ENCODE data around the gene ICOS.
"Not testable (repeated sequence)": the region's sequence is repeated elsewhere in the genome, so short reads cannot be mapped to it uniquely, and the experiment has no call there.

The ICOS gene

DNA sequence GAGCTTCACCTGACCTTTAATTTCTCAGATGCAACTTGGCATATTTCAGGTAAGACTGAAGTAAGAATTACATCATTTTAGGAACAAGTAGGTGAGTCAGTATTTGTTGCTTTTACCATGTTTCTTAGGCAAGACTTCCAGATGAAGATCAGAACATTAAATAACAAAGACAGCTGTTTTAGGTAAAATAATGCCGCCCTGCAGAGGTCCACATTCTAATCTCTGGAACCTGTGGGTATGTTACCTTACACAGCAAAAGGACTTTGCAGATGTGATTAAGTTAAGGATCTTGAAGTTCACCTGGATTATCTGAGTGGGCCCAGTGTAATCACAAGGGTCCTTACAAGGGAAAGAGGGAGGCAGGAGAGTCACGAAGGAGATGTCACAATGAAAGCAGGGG is 39.3 kb downstream of the ICOS start:
- no peak for DNase-seq (ENCODE audit: low read depth)

DNA sequence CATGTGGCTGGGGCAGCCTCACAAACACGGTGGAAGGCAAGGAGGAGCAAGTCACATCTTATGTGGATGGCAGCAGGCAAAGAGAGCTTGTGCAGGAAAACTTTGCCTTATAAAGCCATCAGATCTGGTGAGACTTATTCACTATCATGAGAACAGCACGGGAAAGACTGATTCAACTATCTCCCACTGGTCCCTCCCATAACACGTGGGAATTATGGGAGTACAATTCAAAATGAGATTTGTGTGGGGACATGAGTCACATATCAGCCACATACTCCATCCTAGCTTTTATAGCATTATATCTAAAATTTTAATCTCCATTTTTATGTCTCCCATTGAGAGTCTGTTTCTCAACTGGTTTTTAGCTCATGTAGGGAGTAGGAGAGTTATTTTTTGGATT is 45.7 kb downstream of the ICOS start:
- DNase-seq (ENCODE audit: low read depth) = no peak

DNA sequence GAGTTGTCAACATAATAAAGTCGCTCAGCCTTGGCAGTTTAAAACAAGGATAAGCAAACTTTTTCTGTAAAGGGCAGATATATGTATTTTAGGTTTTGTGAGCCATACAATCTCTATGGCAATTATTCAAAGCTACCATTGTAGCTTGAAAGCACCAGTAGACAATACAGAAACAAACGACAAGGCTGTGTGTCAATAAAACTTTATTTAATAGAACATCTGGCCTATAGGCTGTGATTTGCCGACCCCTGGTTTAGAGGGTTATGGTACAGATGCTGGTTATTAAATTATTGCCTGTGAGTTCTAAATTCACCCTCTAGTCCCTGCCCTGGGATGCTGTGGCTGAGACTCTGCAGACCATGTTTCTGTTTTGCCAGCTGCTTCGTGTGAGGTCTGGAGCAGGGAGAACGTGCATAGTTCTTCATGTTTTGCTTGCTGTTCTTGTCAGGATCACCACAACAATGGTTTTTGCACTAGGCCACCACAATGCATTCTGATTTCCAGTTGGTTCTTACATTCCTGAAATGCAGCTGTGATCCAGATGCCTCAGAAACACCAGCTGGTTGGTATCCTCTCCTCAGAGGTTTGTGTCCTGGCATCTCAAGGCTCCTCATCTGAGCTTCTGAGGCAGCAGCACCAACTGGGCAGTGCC is 46.6 kb downstream of the ICOS start:
- no peak for DNase-seq (ENCODE audit: low read depth)

DNA sequence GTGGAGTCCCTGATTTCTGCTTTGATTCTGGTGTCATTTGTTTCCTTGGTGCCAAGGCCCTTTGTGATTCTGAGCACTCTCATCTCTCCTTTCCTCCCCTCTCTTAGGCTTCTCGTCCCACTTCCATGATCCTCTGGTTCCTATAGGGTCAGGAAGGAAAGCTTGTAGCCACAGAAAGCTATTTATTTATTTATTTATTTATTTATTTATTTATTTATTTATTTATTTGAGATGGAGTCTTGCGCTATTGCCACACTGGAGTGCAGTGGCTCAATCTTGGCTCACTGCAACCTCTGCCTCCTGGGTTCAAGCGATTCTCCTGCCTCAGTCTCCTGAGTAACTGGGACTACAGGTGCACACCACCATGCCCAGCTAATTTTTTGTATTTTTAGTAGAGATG is 49.4 kb downstream of the ICOS start:
- DNase-seq (ENCODE audit: low read depth) = not testable (repeated sequence)

DNA sequence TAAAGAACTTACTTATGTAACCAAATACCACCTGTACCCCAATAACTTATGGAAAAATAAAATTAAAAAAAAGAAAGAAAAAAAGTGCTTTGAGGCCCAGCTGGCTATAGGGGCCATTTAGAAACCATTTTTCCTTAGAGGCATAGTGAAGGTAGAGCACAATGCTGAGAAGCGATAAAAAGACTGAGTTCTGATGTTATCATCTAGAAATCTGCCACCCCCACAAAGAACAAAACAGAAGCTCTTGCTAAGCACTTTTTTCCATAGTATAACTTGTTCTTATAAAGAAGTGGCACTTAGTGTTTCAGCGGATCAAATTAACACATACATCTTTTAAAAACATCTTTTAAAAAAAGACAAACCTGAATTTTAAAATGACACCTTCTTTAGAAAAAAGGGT is 51.4 kb downstream of the ICOS start:
- no peak for DNase-seq (ENCODE audit: low read depth)

DNA sequence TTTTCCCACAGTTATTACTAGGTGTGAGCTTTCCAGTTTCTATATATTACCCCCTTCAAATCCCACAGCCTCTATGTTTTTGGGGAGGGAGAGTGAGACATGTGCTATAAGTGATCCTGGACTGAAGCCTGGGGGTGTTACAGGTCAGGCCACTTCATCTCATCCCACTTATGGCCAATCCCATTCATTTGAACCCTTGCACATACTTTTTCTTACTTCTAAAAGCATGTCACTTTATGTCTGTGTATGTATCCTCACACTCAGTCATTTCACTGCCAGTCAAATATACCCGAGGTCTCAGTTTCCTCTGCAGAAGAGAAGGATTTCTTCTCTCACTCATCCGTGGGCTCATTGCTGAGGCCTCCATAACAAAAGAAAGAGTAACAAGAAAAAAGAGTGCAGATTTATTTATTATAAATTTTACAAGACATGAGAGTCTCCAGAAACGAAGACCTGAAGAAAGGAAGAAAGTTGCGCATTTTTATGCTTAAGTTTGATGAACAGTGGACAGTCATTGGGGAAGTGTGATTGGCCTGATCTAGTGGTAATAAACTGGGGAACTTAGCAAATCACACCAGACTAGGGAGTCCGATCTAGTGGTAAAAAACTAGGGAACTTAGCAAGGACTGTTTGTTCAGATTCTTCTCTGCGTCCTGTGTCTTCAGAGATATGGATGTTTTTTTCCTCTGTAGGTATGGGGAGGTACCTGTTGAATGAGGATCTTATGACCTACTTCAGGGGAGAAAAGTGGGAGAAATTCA is 52.1 kb downstream of the ICOS start:
- no peak for DNase-seq (ENCODE audit: low read depth)

DNA sequence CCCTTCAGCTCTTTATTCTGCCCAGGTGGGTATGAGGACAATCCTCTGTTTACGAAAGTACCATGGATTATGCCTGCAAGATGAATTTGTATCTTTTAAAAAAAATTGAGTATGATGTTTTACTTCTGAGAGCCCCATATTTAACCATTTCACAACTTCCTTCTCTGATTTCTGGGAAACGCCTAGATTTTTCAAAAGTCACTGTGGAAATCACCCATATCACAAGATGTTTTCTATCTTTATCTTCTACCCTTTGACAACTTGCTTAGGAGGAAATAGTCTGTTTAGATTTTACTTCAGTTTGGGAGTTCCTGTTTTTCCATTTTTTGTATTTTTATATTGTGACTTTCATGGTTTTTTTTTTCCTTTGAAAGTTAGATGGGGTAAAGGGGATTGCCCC is 53.0 kb downstream of the ICOS start:
- DNase-seq (ENCODE audit: low read depth) = no peak

DNA sequence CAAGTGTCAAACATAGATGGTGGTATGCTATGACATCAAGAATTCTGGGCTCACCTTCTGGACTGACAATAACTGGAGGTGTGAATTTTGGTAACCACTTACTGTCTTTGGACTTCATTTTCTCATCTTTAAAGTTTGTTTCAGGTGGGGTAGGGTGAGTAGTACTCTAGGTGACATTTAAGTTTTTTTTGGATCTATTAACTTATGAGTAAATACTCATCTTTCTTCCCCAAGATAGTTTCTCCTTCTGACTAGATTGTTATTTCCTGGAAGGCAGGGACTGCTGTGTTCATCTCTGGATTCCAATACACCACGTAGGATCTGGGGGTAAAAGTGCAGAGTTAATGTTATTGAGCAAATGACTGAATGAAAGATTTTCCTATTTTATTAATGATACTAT is 55.9 kb downstream of the ICOS start:
- no peak for DNase-seq (ENCODE audit: low read depth)

DNA sequence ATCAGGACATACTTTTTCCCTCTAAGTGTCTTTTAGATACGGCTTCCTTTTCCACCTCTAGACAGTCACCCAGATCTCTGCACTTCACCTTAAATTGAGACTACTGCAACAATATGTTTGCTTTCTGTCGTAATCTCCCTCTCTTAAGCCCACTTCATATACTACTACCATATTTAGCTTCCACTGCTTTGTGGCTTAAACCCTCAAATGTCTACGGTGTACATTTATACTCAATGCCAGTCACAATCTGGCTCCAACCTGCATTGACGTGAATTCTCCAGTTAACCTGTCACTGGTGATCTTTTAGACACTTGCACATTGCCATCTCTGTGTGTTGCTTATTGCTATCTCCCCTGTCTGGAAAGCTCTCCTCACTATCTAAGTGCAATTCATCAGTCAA is 56.4 kb downstream of the ICOS start:
- DNase-seq (ENCODE audit: low read depth) = no peak

DNA sequence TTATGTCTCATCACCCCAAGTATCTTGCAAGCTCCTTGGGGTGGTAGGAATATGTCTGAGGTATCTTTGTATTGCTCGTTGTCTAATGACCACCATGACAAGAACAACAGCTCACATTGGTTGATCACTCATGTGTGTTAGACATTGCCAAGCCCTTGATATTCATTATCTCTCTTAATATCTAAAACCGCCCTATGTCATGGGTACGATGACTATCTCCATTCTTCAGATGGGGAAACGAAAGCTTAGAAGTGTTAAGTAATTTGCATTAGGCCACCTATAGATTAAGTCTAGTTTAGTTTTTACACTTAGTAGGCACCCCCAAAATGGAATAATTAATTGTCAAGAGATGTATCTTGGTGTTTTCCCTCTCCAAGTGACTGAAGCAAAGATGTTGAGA is 57.0 kb downstream of the ICOS start:
- no peak for DNase-seq (ENCODE audit: low read depth)

DNA sequence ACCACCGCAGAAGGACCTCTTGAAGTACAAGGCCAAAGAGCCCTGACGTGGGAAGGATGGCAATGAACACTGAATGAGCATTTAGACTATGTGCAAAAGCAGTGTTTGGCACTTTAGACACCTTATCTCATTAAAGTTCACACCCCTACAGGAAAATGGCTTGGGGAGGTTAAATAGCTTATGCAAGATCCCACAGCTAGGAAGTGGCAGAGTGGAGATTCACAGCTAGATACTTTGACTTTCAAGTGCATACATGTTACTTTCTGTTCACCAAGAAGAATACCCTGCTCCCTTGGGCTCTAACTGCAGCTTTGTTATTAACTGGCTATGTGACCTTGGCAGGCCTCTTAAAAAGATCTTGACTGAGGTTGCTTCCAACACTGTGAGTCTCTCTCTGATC is 58.2 kb downstream of the ICOS start:
- no peak for DNase-seq (ENCODE audit: low read depth)

DNA sequence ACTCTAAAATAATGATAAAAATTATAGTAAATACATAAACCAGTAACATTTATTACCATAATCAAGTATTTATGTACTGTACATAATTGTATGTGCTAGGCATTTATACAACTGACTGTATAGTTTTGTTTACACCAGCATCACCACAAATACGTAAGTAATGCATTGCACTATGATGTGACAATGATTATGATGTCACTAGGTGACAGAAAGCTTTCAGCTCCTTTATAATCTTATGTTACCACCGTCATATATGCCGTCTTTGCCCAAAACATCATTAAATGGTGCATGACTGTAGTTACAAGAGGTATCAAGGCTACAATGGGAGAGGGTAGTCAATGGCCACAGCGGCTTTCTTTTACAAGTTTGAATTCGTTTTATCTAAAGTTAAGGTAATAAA is 60.1 kb downstream of the ICOS start:
- DNase-seq (ENCODE audit: low read depth) = no peak

DNA sequence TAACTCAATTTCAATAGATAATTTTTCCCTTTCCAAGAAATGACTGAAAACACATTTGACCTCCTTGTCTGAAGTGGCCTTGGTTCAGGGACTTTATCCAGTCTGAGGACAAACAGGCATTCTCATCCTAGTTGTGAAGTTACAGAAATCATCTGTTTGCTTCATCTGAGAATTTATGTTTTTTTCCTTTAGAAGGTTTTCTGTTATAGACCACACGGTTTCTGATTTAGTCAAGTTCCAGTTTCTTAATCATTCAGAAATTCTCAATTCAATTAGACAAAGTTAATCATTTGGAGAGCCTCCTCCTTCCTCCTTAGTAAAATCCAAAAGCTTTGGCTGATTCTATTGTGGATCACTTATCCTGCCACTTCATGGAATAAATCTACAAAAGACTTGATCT is 60.9 kb downstream of the ICOS start:
- DNase-seq (ENCODE audit: low read depth) = no peak

DNA sequence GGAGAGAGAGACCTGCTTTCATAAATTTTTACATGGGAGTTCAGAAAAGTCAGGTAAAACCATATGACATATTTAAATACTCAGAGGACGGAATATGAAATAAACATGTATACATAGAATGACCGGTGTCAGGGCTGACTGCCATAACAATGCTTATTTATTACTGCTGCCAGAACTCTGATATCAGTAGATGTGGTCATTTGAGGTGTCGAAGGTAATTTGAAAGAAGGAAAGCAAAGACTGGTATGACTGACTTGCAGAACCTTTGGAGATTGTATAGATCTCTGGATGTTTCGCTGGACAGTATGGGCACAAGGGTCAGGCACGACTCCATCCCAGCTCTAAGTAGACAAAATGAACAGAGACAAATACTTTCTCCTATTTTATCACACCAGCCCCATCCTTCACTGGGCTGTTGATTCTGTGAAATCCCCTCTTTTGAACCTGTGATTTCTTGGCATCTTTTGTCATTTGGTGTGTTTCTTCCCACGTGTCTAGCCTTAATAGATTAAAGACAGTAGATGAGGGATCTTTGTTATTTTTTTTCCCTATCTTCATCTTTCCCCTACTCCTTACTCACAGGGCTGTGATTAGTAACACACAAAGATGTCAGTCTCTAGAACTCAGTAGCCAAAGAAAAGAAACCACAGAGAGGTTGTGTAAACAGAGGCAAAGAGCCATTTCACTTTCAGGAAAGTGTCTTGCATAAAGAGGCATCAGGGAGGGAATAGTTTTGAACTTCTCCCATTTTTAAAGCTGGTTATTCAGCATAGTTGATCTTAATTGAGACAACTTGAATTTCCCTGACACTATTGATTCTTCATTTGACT is 61.6 kb downstream of the ICOS start:
- no peak for DNase-seq (ENCODE audit: low read depth)

DNA sequence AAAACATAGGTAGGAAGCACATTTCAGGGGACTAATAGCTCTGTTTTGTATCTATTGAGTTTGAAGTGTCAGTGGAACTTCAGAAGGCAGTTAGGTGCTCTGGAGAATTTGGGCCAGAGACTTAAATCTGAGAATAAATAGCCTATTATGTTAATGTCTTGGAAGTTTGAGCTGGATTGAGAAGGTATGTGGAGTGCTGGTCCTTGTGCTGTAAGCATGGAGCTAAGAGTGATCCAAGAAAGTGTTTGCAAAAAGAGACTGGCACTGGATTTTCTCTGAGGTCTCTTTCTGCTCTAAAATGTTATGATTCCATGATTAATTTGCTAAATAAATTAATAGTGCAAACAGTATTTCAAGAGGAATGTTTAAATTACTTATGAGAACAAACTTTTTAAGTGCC is 63.3 kb downstream of the ICOS start:
- DNase-seq (ENCODE audit: low read depth) = no peak

DNA sequence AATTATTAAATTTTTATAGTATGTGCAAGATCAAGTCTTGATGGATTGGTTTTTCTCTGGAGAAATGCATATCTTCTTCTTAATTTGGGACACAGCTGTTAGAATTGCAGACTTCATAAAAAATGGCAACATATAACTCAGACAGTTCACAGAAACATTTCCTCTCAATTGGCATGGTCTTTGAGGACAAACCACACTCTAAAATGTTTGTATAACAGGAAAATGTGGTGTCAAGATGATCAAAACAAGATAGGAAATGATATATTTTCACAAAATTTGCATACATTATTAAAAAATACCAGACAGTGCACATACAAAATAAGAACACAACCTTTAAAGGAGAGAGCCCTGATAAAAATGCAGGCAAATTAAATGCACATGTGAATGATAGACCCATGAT is 63.9 kb downstream of the ICOS start:
- DNase-seq (ENCODE audit: low read depth) = no peak

DNA sequence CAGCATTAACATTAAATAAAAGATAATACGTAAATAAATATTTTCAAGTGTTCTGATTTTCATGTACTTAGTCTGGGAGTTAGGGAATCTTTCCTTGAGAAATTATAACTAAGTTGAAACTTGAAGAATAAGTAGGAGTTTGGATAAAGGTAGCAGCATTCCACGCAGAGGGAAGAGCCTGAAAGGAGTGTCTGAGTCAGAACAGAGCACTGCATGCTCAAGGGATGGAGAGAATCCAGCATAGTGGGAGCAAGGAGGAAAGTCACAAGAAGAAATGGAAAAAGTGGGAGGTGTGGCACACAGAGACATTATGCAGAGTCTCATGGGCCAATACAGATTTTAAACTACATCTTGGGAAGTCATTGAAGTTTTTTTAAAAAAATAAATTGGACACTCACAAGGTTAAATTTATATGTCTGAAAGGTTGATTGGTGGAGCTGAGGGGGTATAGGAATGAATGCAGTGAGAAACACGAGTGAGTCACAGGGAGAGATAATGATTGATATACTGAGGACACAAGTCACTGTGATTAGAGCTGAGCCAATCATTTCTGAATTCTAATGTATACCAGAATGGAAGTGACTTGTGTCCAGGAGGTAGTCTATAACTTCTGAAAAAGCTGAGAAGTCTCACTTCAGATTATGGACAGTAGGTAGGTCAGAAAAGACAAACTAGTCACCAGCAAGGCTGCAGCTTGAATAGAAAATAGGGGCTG is 66.9 kb downstream of the ICOS start:
- no peak for DNase-seq (ENCODE audit: low read depth)

DNA sequence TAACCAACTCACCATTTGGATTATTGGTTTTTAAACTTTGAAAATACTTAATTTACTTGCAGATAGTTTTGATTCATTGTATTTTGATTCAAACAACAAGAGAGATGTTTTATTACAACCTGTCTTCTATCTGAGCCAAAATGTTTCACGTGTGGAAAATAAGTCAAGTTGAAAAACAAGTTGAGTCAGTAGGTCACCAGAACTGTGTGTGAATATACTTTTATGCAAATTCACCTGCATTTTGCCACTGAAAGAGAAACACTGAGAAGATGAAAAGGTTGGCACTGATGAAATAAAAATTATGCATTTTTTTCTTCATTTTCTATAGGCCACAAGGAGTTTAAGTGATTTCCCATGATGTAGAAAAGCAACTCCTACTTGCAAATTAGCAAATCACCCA is 68.3 kb downstream of the ICOS start:
- no peak for DNase-seq (ENCODE audit: low read depth)

DNA sequence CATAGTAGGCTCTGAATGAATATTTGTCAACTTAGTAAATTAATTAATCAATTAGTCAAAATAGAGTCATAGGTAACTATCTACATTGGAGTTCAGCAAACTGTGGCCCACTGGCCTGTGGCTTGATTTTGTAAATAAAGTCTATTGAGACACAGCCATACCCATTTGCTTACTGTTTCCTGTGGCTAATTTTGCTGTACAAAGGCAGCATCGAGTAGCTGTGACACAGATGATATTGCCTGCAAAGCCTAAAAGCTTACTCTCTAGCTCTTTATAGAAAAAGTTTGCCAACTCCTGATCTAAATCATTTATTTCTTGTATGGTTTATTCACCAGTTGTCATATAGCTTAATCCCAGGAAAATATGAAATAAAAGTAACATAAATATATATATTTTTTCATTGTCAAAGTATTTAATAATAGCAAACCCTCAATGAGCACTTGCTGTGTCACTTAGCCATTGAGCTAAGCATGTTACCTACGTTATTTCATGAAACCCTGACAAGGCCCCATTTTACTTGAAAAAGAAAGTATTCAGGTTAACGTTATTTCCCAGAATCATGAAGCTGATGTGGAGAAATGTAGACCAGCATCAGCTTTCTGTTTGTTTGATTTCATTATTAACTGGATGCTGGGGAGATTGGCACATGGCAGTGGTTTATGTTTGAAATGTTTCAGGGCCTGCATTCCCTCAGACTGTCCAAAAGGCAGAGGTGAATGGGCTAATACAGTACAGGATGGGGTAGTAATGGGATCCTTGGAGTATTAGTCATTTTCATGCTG is 69.6 kb downstream of the ICOS start:
- no peak for DNase-seq (ENCODE audit: low read depth)

DNA sequence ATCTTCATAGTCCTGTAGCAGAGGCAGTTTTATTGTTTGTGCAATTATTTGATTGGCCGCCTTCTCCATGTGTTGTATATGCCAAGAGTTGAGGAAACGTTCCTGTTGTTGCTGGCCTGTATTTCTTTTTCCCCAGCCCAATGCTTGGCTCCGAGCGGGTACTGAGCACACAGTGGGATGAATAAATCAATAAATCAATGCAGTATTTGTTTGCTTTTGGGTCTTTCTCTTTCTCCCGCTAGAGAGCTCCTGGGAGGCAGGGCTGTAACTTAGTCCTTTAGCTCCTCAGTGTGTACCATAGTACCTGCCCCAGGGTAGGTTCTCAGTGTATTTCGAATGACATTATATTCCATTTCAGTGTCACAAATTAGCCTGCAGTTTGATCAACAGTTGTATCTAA is 71.8 kb downstream of the ICOS start:
- no peak for DNase-seq (ENCODE audit: low read depth)

DNA sequence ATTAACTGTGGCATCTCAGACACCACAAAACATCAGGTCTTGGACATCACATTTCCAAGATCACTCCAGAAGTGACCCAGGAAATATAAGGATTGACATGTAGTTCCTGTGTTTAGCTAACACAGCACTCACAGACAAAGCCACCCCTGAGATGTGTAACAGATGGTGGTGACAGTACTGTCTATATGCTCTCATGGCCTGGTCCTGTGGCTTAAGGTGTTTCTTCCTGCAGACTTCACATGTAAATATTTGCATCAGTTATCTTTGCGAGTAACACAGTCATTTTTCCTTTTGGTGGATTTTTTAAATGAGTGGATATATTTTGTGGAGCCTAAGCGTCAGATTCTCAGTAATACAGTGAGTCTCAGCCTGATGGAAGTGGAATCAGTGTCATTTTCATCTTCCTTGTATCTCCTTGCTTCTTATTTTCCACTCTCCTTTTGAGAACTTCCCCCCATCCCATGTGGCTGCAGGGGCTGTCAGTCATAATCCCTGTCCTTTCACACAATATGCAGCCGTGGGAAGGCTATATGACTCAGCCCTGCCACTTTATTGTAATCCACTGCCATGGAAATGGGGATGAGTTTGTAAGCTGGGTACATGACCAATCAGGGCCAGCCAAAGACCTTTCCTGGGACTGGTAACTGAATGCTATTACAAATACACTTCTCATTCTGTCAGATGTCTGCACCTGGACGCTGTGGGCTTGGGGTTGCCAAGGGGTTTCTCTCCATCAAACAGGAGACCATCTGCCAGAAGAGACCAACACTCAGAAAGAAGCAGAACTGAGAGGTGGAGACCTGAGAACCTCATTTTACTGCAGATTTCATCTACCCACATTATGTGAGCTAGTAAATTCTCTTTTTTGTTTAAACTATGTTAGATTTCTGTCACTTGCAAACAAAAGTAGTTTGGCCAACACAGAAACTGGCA is 74.3 kb downstream of the ICOS start:
- DNase-seq (ENCODE audit: low read depth) = no peak
